ENCODE measurements around the gene PEX5L.
"Not testable (repeated sequence)": the region's sequence is repeated elsewhere in the genome, so short reads cannot be mapped to it uniquely, and the experiment has no call there.

PEX5L gene

GRCh38 chr3:180059356-180059755 is 22.6 kb upstream of the PEX5L start:
- H3K27me3 ChIP-seq (ENCODE audit: insufficient read depth, low read length, poor library complexity): no peaks in the 10 kb centered on the region
- DNase-seq: no peak
- H3K23ac ChIP-seq (ENCODE audit: low read length): no peak overlapping the region
- H2BK120ac ChIP-seq (ENCODE audit: low read depth, low read length): no peak overlapping the region
- H4K8ac ChIP-seq (ENCODE audit: low read depth, low read length): no peak overlapping the region
- H3K4me2 ChIP-seq (ENCODE audit: low read length): no peak overlapping the region
- no peak overlapping the region for H3K4me3 ChIP-seq (ENCODE audit: low read length)
- H2BK15ac ChIP-seq (replicated peaks; ENCODE audit: low read depth): no peak overlapping the region
- H2BK5ac ChIP-seq (ENCODE audit: low read length): no peak overlapping the region
- H4K5ac ChIP-seq (ENCODE audit: low read length): no peak overlapping the region
- no peak overlapping the region for H3K9ac ChIP-seq (ENCODE audit: low read length)
- H2AK5ac ChIP-seq (ENCODE audit: low read length): no peak overlapping the region
- no peaks in the 10 kb centered on the region for H3K79me1 ChIP-seq (ENCODE audit: low read length)
- H3K4me1 ChIP-seq (ENCODE audit: control insufficient read depth, low read depth, low read length): no peaks in the 10 kb centered on the region
- no peak overlapping the region for H3K56ac ChIP-seq (ENCODE audit: low read length)
- no peaks in the 10 kb centered on the region for H3K36me3 ChIP-seq (ENCODE audit: control insufficient read depth, insufficient read depth, low read length)
- H3K27ac ChIP-seq (ENCODE audit: low read depth, low read length): no peak overlapping the region
- H3K4ac ChIP-seq (ENCODE audit: low read depth, low read length): no peak overlapping the region
- H3K79me2 ChIP-seq (ENCODE audit: control insufficient read depth, insufficient read depth, low read length): no peaks in the 10 kb centered on the region
- H3K18ac ChIP-seq (ENCODE audit: low read length): no peak overlapping the region

- no peak overlapping the region for H3K23ac ChIP-seq (ENCODE audit: low read length)
- no peaks in the 10 kb centered on the region for H3K4me1 ChIP-seq (ENCODE audit: control insufficient read depth, low read depth, low read length)
- H3K36me3 ChIP-seq (ENCODE audit: control insufficient read depth, insufficient read depth, low read length): no peaks in the 10 kb centered on the region
- no peak overlapping the region for H2AK5ac ChIP-seq (ENCODE audit: low read length)
- no peak overlapping the region for H3K9ac ChIP-seq (ENCODE audit: low read length)
- H3K79me2 ChIP-seq (ENCODE audit: control insufficient read depth, insufficient read depth, low read length): no peaks in the 10 kb centered on the region
- H3K27ac ChIP-seq (ENCODE audit: low read depth, low read length): no peak overlapping the region
- no peak overlapping the region for H2BK15ac ChIP-seq (replicated peaks; ENCODE audit: low read depth)
- no peak overlapping the region for H3K4ac ChIP-seq (ENCODE audit: low read depth, low read length)
- H3K79me1 ChIP-seq (ENCODE audit: low read length): no peaks in the 10 kb centered on the region
- H4K8ac ChIP-seq (ENCODE audit: low read depth, low read length): no peak overlapping the region
- H3K56ac ChIP-seq (ENCODE audit: low read length): no peak overlapping the region
- H2BK120ac ChIP-seq (ENCODE audit: low read depth, low read length): no peak overlapping the region
- no peak overlapping the region for H3K4me3 ChIP-seq (ENCODE audit: low read length)
- no peaks in the 10 kb centered on the region for H3K27me3 ChIP-seq (ENCODE audit: insufficient read depth, low read length, poor library complexity)
- no peak overlapping the region for H4K5ac ChIP-seq (ENCODE audit: low read length)
- DNase-seq: no peak
- H3K18ac ChIP-seq (ENCODE audit: low read length): no peak overlapping the region
- no peak overlapping the region for H3K4me2 ChIP-seq (ENCODE audit: low read length)
- H2BK5ac ChIP-seq (ENCODE audit: low read length): no peak overlapping the region
Measured at GRCh38 chr3:180058238-180058637, 21.5 kb upstream of the PEX5L start.

DNA sequence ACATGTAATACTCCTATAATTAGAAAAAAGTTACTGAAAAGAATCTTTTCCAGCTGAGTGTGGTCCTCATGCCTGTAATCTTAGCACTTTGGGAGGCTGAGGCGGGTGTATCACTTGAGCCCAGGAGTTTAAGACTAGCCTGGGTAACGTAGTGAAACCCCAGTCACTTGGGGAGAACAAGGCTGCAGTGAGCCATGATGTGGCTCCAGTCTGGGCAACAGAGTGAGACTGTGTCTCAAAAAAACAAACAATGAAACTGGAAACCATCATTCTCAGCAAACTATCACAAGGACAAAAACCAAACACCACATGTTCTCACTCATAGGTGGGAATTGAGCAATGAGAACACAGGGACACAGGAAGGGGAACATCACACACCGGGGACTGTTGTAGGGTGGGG is 18.9 kb upstream of the PEX5L start:
- not testable (repeated sequence) for H4K8ac ChIP-seq (ENCODE audit: low read depth, low read length); H3K79me2 ChIP-seq (ENCODE audit: control insufficient read depth, insufficient read depth, low read length); H3K4me1 ChIP-seq (ENCODE audit: control insufficient read depth, low read depth, low read length); H3K4ac ChIP-seq (ENCODE audit: low read depth, low read length); H3K18ac ChIP-seq (ENCODE audit: low read length); H3K9ac ChIP-seq (ENCODE audit: low read length); H2BK5ac ChIP-seq (ENCODE audit: low read length); H3K27me3 ChIP-seq (ENCODE audit: insufficient read depth, low read length, poor library complexity); H2AK5ac ChIP-seq (ENCODE audit: low read length); H3K79me1 ChIP-seq (ENCODE audit: low read length); H3K4me2 ChIP-seq (ENCODE audit: low read length); H2BK15ac ChIP-seq (replicated peaks; ENCODE audit: low read depth); H3K56ac ChIP-seq (ENCODE audit: low read length); DNase-seq; H4K5ac ChIP-seq (ENCODE audit: low read length); H3K27ac ChIP-seq (ENCODE audit: low read depth, low read length); H2BK120ac ChIP-seq (ENCODE audit: low read depth, low read length); H3K36me3 ChIP-seq (ENCODE audit: control insufficient read depth, insufficient read depth, low read length); H3K23ac ChIP-seq (ENCODE audit: low read length); H3K4me3 ChIP-seq (ENCODE audit: low read length)
- no CpG with 5 or more reads among the region's 3 CpGs for WGBS (ENCODE audit: extremely low coverage, insufficient coverage, low lambda C conversion rate)

GRCh38 chr3:180049391-180049790 is 12.7 kb upstream of the PEX5L start:
- no peak overlapping the region for H4K8ac ChIP-seq (ENCODE audit: low read depth, low read length)
- WGBS (ENCODE audit: extremely low coverage, insufficient coverage, low lambda C conversion rate): no CpG with 5 or more reads among the region's 9 CpGs
- no peak overlapping the region for H3K18ac ChIP-seq (ENCODE audit: low read length)
- H2BK5ac ChIP-seq (ENCODE audit: low read length): no peak overlapping the region
- H3K23ac ChIP-seq (ENCODE audit: low read length): no peak overlapping the region
- no peak overlapping the region for H3K56ac ChIP-seq (ENCODE audit: low read length)
- H3K4me3 ChIP-seq (ENCODE audit: low read length): no peak overlapping the region
- H3K27ac ChIP-seq (ENCODE audit: low read depth, low read length): no peak overlapping the region
- H3K4ac ChIP-seq (ENCODE audit: low read depth, low read length): no peak overlapping the region
- H3K79me2 ChIP-seq (ENCODE audit: control insufficient read depth, insufficient read depth, low read length): no peaks in the 10 kb centered on the region
- no peak overlapping the region for H3K4me2 ChIP-seq (ENCODE audit: low read length)
- no peak overlapping the region for H2AK5ac ChIP-seq (ENCODE audit: low read length)
- no peak overlapping the region for H3K9ac ChIP-seq (ENCODE audit: low read length)
- DNase-seq: no peak
- no peaks in the 10 kb centered on the region for H3K4me1 ChIP-seq (ENCODE audit: control insufficient read depth, low read depth, low read length)
- H4K5ac ChIP-seq (ENCODE audit: low read length): no peak overlapping the region
- H3K79me1 ChIP-seq (ENCODE audit: low read length): no peaks in the 10 kb centered on the region
- no peak overlapping the region for H2BK15ac ChIP-seq (replicated peaks; ENCODE audit: low read depth)
- H3K36me3 ChIP-seq (ENCODE audit: control insufficient read depth, insufficient read depth, low read length): no peaks in the 10 kb centered on the region
- H2BK120ac ChIP-seq (ENCODE audit: low read depth, low read length): no peak overlapping the region
- H3K27me3 ChIP-seq (ENCODE audit: insufficient read depth, low read length, poor library complexity): no peaks in the 10 kb centered on the region

DNA sequence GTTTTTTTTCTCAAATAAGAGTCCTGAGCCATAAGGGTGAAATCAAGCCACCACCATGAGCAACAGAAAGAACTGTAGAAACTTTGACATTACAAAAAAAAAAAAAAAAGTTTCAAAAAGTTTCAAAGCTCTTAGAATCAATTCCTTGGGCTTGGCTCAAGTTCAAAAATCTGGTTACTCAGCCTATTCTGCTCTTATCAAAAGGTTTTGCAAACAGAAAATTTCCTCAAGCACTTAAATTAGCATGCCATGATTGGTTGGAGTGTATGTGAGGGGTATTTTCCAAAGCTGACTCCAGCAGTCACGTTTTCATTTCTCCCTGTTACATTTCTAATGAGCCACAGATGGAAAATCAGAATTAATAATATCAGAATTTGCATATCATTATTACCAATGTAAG is 12.1 kb upstream of the PEX5L start:
- H3K27ac ChIP-seq (ENCODE audit: low read depth, low read length): no peak overlapping the region
- no peak overlapping the region for H3K4ac ChIP-seq (ENCODE audit: low read depth, low read length)
- H4K5ac ChIP-seq (ENCODE audit: low read length): no peak overlapping the region
- no peak overlapping the region for H2BK5ac ChIP-seq (ENCODE audit: low read length)
- H3K27me3 ChIP-seq (ENCODE audit: insufficient read depth, low read length, poor library complexity): no peaks in the 10 kb centered on the region
- H2BK120ac ChIP-seq (ENCODE audit: low read depth, low read length): no peak overlapping the region
- no peak overlapping the region for H2AK5ac ChIP-seq (ENCODE audit: low read length)
- H3K36me3 ChIP-seq (ENCODE audit: control insufficient read depth, insufficient read depth, low read length): no peaks in the 10 kb centered on the region
- WGBS (ENCODE audit: extremely low coverage, insufficient coverage, low lambda C conversion rate): no CpG with 5 or more reads among the region's 1 CpG
- H3K4me2 ChIP-seq (ENCODE audit: low read length): no peak overlapping the region
- H3K4me3 ChIP-seq (ENCODE audit: low read length): no peak overlapping the region
- no peaks in the 10 kb centered on the region for H3K79me1 ChIP-seq (ENCODE audit: low read length)
- no peak overlapping the region for H3K23ac ChIP-seq (ENCODE audit: low read length)
- H3K18ac ChIP-seq (ENCODE audit: low read length): no peak overlapping the region
- H3K79me2 ChIP-seq (ENCODE audit: control insufficient read depth, insufficient read depth, low read length): no peaks in the 10 kb centered on the region
- no peak for DNase-seq
- H4K8ac ChIP-seq (ENCODE audit: low read depth, low read length): no peak overlapping the region
- no peak overlapping the region for H3K9ac ChIP-seq (ENCODE audit: low read length)
- no peak overlapping the region for H2BK15ac ChIP-seq (replicated peaks; ENCODE audit: low read depth)
- H3K56ac ChIP-seq (ENCODE audit: low read length): no peak overlapping the region
- no peaks in the 10 kb centered on the region for H3K4me1 ChIP-seq (ENCODE audit: control insufficient read depth, low read depth, low read length)

GRCh38 chr3:180048103-180048502 is 11.4 kb upstream of the PEX5L start:
- H3K18ac ChIP-seq (ENCODE audit: low read length): no peak overlapping the region
- no CpG with 5 or more reads among the region's 1 CpG for WGBS (ENCODE audit: extremely low coverage, insufficient coverage, low lambda C conversion rate)

More at GRCh38 chr3:180048103-180048502, 11.4 kb upstream of the PEX5L start:
- Histone ChIP-seq H3K9ac (ENCODE audit: low read length) (no peak overlapping the region), H3K56ac (ENCODE audit: low read length) (no peak overlapping the region), H3K4me2 (ENCODE audit: low read length) (no peak overlapping the region), H3K79me2 (ENCODE audit: control insufficient read depth, insufficient read depth, low read length) (no peaks in the 10 kb centered on the region), H2BK15ac (replicated peaks; ENCODE audit: low read depth) (no peak overlapping the region), H2AK5ac (ENCODE audit: low read length) (no peak overlapping the region), H2BK120ac (ENCODE audit: low read depth, low read length) (no peak overlapping the region), H3K27ac (ENCODE audit: low read depth, low read length) (no peak overlapping the region), H3K79me1 (ENCODE audit: low read length) (no peaks in the 10 kb centered on the region), H4K8ac (ENCODE audit: low read depth, low read length) (no peak overlapping the region), H3K4ac (ENCODE audit: low read depth, low read length) (no peak overlapping the region), H2BK5ac (ENCODE audit: low read length) (no peak overlapping the region), H3K36me3 (ENCODE audit: control insufficient read depth, insufficient read depth, low read length) (no peaks in the 10 kb centered on the region), H3K4me3 (ENCODE audit: low read length) (no peak overlapping the region), H3K23ac (ENCODE audit: low read length) (no peak overlapping the region), H3K27me3 (ENCODE audit: insufficient read depth, low read length, poor library complexity) (no peaks in the 10 kb centered on the region), H3K4me1 (ENCODE audit: control insufficient read depth, low read depth, low read length) (no peaks in the 10 kb centered on the region), H4K5ac (ENCODE audit: low read length) (no peak overlapping the region)
- no peak for DNase-seq
